Anterior cingulate cortex (tissue), 58 donors: Measurements from ENCODE around the gene TSEN54.
"Not testable (repeated sequence)": the region's sequence is repeated elsewhere in the genome, so short reads cannot be mapped to it uniquely, and the experiment has no call there.

Experiments used
- DNase-seq, 58 donors: peaks; one replicate each; lab custom pipeline; 2025; lab: John Stamatoyannopoulos, UW

The TSEN54 gene

GRCh38 chr17:75516255-75516618, at the start of gene TSEN54:
Gene TSEN54, plus strand, starts transcription at chr17:75516528. Its CDS starts 33 bp downstream, at chr17:75516561.
- peak in 57 of 58 donors; percentile 44 to 96 (median 89) for DNase-seq

DNA sequence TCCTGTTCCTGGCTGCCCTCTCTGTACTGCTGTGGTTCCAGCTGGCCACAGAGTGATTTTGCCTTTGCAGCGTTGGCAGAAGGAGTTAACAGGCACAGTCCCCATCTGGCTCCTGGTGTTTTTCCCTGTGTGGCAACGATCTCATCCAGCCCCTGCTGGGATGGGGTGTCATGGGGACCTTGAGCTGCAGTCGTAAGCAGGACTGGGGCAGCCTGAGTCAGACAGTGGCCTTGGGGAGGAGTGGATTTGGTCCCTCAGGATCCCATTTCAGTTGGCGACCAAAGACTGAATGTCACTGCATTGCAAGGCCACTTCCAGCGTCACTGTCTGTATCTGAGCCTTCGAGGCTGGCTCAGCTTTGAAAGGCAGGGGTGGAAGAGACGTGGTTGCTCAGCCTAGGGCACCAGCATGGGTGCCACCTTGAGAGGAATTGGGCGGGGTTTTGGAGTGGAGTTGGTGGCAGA, 48.0 kb upstream of the TSEN54 start:
- peak in 19 of 58 donors; percentile 12 to 65 (median 33) for DNase-seq

DNA sequence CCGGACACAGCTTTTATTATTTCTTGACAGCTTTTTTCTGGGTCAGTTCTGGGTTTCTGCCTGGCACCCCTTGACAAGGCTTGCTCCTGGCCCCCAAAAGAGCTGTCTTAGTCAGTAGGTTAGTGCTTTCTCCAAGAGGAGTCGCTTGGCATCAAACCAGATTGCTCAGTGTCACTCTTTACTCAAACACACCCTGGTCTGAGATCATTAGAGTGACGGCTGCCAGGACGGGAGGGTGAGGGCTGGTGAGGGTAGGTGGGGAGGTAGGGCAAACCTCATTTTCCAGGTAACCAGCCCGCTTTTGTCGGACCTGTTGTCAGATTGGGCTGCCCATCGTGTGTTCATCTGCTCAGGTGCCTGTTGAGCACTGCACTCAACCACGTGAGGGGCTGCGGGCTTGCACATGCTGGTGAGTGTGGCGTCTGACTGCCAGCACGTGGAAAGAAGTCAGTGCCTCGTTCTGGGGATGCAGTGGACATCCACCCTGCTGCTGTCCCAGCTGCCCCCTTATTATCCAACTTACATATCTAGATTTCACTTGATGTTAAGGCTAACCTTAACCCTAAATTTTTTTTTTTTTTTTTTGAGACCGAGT, 47.5 kb upstream of the TSEN54 start:
- peak in 1 of 58 donors; percentile 24 for DNase-seq

DNA sequence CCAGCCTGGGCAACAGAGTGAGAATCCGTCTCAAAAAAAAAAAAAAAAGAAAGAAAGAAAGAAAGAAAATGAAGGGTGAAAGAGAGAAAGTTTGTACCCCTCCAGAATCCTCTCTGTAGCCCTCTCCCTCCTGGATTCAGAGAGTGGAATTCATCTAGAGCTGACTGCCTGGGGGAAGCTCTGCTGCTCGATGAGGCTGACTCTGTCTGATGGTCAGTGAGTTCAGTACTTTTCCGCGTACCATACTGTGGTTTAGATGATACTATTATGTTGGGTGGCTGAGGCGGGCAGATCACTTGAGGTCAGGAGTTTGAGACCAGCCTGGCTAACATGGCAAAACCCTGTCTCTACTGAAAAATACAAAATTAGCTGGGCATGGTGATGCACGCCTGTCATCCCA, 45.1 kb upstream of the TSEN54 start:
- no peak for DNase-seq

DNA sequence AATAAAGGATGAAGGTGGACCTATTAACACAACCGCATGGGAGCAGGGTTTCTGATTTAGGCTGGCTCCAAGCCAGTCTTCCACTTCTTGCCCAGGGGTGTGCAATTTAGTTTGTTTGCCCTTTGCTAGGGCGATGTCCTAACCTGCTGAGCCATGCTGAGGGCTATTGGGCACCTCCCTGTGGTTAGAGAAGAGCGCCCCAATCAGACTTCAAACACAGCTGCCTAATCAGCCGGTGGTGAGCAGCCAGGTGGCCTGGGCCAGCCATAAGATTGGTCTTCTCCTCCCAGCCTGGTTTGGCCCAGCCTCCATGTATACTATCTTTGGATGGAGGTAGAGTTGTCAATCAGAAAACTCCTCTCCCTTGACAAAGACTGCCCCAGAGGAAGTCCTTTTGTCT, 44.2 kb upstream of the TSEN54 start:
- no peak for DNase-seq

DNA sequence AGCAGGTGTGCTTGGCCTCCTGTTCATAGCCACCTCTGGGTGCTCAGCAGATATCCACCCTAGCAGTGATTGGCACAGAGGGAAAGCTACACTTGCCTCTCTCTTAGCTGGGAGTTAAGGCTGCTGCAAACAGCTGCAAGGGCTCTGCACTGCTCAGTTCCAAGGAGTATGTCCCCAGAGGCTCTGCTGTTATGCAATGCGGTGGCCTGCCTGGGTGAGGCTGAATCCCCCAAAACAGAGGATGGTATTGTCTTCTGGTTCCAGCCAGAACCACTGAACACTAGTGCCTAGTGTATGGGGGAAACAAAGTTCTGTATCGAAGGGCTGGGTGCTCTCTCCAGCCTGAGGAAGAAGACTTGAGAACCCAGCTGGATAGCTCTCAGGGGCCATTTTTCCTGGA, 43.1 kb upstream of the TSEN54 start:
- DNase-seq: peak in 17 of 58 donors; percentile 10 to 74 (median 46)

- DNase-seq: no peak
Measured at GRCh38 chr17:75474736-75475135, 41.6 kb upstream of the TSEN54 start.

DNA sequence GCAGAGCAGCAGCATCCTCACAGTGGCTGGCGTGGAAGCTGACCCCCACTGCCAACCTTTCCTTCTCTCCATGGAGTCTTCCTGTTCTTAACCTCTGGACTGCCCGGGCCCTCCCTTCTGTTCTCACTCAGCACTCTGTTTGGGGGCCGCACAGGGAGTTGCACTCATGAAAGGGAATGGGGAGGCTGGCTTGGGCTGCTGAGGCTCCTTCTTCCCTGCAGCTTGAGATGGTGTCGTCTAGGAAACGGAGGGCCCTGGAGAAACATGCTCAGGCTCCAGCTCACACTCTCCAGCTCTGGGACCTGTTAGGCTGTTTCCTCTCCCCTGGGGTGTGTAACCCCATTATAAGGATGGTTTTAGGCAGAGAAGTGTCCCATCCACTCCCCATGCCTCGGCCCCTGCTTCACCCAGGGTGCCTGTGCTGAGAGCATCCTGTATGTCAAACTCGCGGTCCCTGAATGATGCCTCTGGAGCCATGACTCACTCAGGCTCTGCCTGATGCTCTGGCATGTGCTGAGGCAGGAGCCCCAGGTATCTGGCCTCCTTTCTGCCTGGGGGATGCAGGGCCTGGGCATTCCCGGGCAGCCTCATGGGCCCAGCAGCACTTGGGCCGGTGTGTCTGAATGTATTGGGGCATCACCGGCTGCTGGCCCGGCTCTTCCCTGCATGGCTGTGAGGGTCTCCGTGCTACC, 41.0 kb upstream of the TSEN54 start:
- peak in 24 of 58 donors; percentile 17 to 75 (median 43) for DNase-seq

GRCh38 chr17:75475851-75476250, 40.5 kb upstream of the TSEN54 start:
- DNase-seq: peak in 1 of 58 donors; percentile 54

GRCh38 chr17:75476271-75476671, 40.1 kb upstream of the TSEN54 start:
- peak in 48 of 58 donors; percentile 29 to 92 (median 68) for DNase-seq

GRCh38 chr17:75476752-75477489, 39.4 kb upstream of the TSEN54 start:
- DNase-seq: peak in 1 of 58 donors; percentile 51

- not testable (repeated sequence) for DNase-seq
Measured at GRCh38 chr17:75477490-75477862, 38.9 kb upstream of the TSEN54 start.

- DNase-seq: no peak
Measured at GRCh38 chr17:75478508-75478907, 37.8 kb upstream of the TSEN54 start.

- no peak for DNase-seq
Measured at GRCh38 chr17:75480281-75480680, 36.0 kb upstream of the TSEN54 start.

DNA sequence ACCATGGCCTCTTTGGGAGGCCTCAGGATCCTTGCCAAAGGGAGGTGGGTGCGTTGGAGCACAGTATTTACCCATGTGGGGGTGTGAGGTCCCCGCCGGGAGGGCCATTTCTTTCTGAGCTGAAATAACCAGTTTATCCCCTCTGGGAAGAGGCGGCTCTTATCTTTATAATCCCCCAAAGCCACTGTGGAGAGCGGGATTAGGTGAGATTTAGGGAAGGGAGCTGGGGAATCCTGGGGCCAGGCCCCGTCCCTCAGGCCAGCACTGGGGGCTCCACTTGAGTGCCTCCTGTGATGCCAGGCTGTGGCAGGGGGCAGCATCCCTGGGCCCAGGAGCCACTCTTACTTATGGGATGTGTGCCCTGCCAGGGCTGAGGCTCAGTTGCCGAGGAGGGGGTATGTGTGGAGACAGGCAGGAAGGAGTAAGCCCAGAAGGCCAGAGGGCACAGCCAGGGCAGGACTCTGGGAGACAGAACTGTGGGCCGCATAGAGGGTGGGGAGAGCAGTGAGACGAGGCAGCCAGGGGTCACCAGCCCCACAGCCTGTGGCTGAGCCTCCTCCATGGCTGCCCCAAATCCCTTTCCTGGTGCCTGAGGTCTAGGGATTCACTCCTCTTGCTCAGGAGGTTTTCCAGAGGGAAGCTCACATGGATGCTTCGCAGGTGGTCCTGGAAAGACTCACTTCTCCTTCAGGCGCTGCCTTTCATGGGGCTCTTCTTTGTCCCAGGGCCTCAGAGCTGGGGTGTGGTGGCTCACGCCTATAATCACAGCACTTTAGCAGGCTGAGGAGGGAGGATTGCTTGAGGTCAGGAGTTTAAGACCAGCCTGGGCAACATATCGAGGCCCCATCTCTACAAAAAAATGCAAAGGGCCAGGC, 34.9 kb upstream of the TSEN54 start:
- DNase-seq: no peak

DNA sequence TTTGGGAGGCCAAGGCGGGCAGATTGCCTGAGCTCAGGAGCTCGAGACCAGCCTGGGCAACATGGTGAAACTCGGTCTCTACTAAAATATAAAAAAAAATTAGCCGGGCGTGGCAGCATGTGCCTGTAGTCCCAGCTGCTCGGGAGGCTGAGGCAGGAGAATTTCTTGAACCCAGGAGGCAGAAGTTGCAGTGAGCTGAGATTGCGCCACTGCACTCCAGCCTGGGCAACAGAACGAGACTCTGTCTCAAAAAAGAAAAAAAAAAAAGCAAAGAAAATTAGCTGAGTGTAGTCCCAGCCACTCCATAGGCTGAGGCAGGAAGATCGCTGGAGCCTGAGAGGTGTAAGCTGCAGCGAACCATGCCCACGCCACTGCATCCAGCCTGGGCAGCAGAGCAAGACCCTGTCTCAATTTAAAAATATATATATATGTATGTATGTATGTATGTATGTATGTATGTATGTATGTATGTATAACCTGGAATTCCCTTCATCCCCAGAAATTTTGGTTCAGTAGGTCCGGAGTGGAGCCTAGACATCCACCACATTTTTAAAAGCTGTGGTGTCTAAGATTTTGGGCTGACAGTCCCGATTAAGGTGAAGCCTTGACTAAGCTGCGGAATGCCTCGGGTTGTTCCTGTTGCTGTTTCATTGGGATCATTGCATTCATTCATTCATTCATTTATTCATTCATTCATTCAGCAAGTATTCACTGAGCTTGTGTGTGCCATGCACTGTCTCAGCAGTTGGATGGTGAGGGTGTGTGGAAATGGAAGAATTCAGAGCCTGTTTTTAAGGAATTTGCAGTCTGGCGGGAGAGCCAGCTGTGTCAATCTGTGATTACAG, 34.0 kb upstream of the TSEN54 start:
- no peak for DNase-seq

GRCh38 chr17:75485688-75486087, 30.6 kb upstream of the TSEN54 start:
- DNase-seq: no peak

GRCh38 chr17:75486151-75486550, 30.2 kb upstream of the TSEN54 start:
- DNase-seq: no peak

GRCh38 chr17:75486951-75487350, 29.4 kb upstream of the TSEN54 start:
- no peak for DNase-seq
